Activated CD4-positive, alpha-beta T cell treated with anti-CD3 and anti-CD28 coated beads, Interleukin-2, amount 50 U/mL, for 1 hour (primary cell): Measurements from ENCODE around the gene COP1.
"Not testable (repeated sequence)": the region's sequence is repeated elsewhere in the genome, so short reads cannot be mapped to it uniquely, and the experiment has no call there.

ENCODE experiments used
- DNase-seq: peaks from one replicate; pipeline ENCODE4 v3.0.0-alpha.2; 2020

COP1 gene

GRCh38 chr1:176206961-176207902 is at the start of gene COP1:
COP1 (minus strand) TSS chr1:176207286; CDS start chr1:176206978, 308 bp downstream.
- peak; percentile 96 for DNase-seq

GRCh38 chr1:176252191-176252590 is 45.1 kb upstream of the COP1 start:
- DNase-seq, result no peak

GRCh38 chr1:176244851-176245250 is 37.8 kb upstream of the COP1 start:
- no peak for DNase-seq

- no peak for DNase-seq
Measured at GRCh38 chr1:176243746-176244145, 36.7 kb upstream of the COP1 start.

GRCh38 chr1:176241385-176242015 is 34.4 kb upstream of the COP1 start:
- no peak for DNase-seq

GRCh38 chr1:176233657-176234056 is 26.6 kb upstream of the COP1 start:
- not testable (repeated sequence) for DNase-seq

- DNase-seq, result no peak
Measured at GRCh38 chr1:176227579-176227978, 20.5 kb upstream of the COP1 start.

- no peak for DNase-seq
Measured at GRCh38 chr1:176225911-176226310, 18.8 kb upstream of the COP1 start.

GRCh38 chr1:176225479-176225875 is 18.4 kb upstream of the COP1 start:
- DNase-seq, result no peak

GRCh38 chr1:176222196-176222595 is 15.1 kb upstream of the COP1 start:
- no peak for DNase-seq

GRCh38 chr1:176220100-176220689 is 13.1 kb upstream of the COP1 start:
- no peak for DNase-seq

GRCh38 chr1:176217461-176218099 is 10.5 kb upstream of the COP1 start:
- DNase-seq, result no peak

- DNase-seq, result no peak
Measured at GRCh38 chr1:176216031-176216430, 8.9 kb upstream of the COP1 start.

- DNase-seq, result no peak
Measured at GRCh38 chr1:176211396-176212165, 4.5 kb upstream of the COP1 start.

- no peak for DNase-seq
Measured at GRCh38 chr1:176208034-176208433, 948 bp upstream of the COP1 start.

- DNase-seq, result no peak
Measured at GRCh38 chr1:176206006-176206960, 803 bp downstream of the COP1 start.

GRCh38 chr1:176205332-176205914 is 1.7 kb downstream of the COP1 start:
- DNase-seq, result no peak

GRCh38 chr1:176204655-176205054 is 2.4 kb downstream of the COP1 start:
- not testable (repeated sequence) for DNase-seq

GRCh38 chr1:176203735-176204134 is 3.4 kb downstream of the COP1 start:
- no peak for DNase-seq

- DNase-seq, result no peak
Measured at GRCh38 chr1:176201568-176201967, 5.5 kb downstream of the COP1 start.

GRCh38 chr1:176199707-176200106 is 7.4 kb downstream of the COP1 start:
- no peak for DNase-seq
